Peyer's patch (tissue), 4 donors: ENCODE measurements around the gene ZFP1. TPM values are rescaled to one million over a fixed set of nuclear protein-coding genes. Genes with fewer than 3 reads are reported as not detected.

ENCODE experiments used
- DNase-seq, 3 donors: peaks; one replicate each; pipeline ENCODE4 v3.0.0-alpha.2; 2017 to 2019
- H3K27ac ChIP-seq, 4 donors: fragments of 200-600 bp; sonication (generic); one replicate each; pipeline ENCODE4 v1.5.1; 2016 to 2019
- H3K27me3 ChIP-seq, 2 donors: fragments of 200-600 bp; sonication (generic); one replicate each; pipeline ENCODE4 v1.5.1; 2019
- H3K36me3 ChIP-seq, 3 donors: fragments of 200-600 bp; sonication (generic); one replicate each; pipeline ENCODE4 v1.5.1; 2016 to 2019
- H3K4me1 ChIP-seq, 4 donors: fragments of 200-600 bp; sonication (generic); one replicate each; pipeline ENCODE4 v1.5.1; 2016 to 2019
- H3K4me3 ChIP-seq, 4 donors: fragments of 200-600 bp; sonication (generic); 1 replicate in 3 of 4; 2 replicates in 1 of 4; pipeline ENCODE4 v1.5.1; 2016 to 2019; ENCODE audit warnings: mild to moderate bottlenecking in 1 of 4
- H3K9me3 ChIP-seq, 4 donors: fragments of 200-600 bp; sonication (generic); one replicate each; pipeline ENCODE4 v1.5.1; 2016 to 2019; ENCODE audit warnings: mild to moderate bottlenecking in 1 of 4
- POLR2A ChIP-seq, 2 donors: fragments of 450-650 bp; IDR thresholded peaks; one replicate each; pipeline ENCODE4 v1.5.1; 2017; ENCODE audit warnings: antibody characterized with exemption in 2 of 2, mild to moderate bottlenecking in 2 of 2, moderate library complexity in 2 of 2
- total RNA-seq, 4 donors: library from RNA; depleted of rRNA; stranded (reverse); fragments of >200 nt; gene quantifications; one replicate each; pipeline ENCODE4 v1.1.0, GENCODE V29; 2016
- TF ChIP-seq, protein P1 (sequence below), 6 experiments: fragments of 450-650 bp in 4 of 6; fragments of 200-600 bp in 2 of 6; sonication (generic) in 1 of 6; IDR thresholded peaks; one replicate each; pipeline ENCODE4 v1.5.1; 2017 to 2019; ENCODE audit warnings: antibody characterized with exemption in 6 of 6, mild to moderate bottlenecking in 3 of 6, moderate library complexity in 1 of 6

ZFP1 gene
- total RNA-seq, 4 donors from 2014 or later, result 2.6 to 6.1 (median 4.9) TPM

DNA sequence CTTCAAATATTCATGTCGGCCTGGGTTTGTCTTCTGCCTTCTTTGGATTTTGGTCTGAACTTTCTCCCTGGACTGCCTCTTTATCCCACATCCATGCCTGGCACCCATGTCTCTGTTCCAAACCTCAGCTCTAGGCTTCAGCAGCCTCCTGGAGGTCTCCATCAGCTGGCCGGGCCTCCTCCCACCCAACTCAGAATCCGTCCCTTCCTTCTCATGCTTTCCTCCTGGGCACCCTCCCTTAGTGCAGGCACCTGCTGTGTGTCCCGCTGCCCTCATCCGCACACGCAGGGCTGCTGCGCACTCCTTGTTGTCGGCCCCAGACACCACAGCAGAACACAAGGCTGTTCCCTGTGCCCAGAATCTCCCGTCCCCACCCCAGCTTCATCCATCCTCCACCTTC lies 45.7 kb upstream of the ZFP1 start:
- no peak for TF ChIP-seq POLR2A (IDR thresholded peaks at IDR 0.05)
- TF ChIP-seq, protein P1, sequence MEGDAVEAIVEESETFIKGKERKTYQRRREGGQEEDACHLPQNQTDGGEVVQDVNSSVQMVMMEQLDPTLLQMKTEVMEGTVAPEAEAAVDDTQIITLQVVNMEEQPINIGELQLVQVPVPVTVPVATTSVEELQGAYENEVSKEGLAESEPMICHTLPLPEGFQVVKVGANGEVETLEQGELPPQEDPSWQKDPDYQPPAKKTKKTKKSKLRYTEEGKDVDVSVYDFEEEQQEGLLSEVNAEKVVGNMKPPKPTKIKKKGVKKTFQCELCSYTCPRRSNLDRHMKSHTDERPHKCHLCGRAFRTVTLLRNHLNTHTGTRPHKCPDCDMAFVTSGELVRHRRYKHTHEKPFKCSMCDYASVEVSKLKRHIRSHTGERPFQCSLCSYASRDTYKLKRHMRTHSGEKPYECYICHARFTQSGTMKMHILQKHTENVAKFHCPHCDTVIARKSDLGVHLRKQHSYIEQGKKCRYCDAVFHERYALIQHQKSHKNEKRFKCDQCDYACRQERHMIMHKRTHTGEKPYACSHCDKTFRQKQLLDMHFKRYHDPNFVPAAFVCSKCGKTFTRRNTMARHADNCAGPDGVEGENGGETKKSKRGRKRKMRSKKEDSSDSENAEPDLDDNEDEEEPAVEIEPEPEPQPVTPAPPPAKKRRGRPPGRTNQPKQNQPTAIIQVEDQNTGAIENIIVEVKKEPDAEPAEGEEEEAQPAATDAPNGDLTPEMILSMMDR (IDR thresholded peaks at IDR 0.05), result no peak

DNA sequence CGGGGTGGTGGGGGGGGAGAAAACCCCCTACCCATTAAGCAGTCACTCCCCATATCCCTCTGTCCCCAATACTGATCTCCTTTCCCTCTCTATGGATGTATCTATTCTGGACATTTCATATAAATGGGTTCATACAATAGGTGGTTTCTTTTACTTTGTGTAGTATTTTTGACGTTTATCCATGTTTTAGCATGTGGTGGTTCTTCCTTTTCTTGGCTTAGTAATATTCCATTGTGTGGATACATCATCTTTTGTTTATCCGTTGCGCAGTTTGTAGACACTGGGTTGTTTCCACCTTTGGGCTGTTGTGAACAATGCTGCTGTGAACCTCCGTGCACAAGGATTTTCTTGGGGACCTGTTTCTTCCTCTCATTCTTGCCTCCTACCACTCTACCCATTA lies 44.3 kb upstream of the ZFP1 start:
- Histone ChIP-seq H3K27me3 (no peaks in the 10 kb centered on the region), H3K4me3 (no peak overlapping the region), H3K27ac (peak overlapping the region in 1 of 4 donors; percentile 70), H3K9me3 (no peaks in the 10 kb centered on the region), H3K36me3 (no peaks in the 10 kb centered on the region), H3K4me1 (peaks cover 3 to 44% (median 7%) of the 10 kb centered on the region in 4 donors)
- TF ChIP-seq, protein P1 (IDR thresholded peaks at IDR 0.05), result no peak
- TF ChIP-seq POLR2A (IDR thresholded peaks at IDR 0.05), result no peak
- DNase-seq, result no peak

More for the DNA sequence above, 45.7 kb upstream of the ZFP1 start:
- H3K9me3 ChIP-seq, result no peaks in the 10 kb centered on the region
- DNase-seq, result no peak
- no peak overlapping the region for H3K4me3 ChIP-seq
- no peaks in the 10 kb centered on the region for H3K27me3 ChIP-seq
- no peak overlapping the region for H3K27ac ChIP-seq
- H3K36me3 ChIP-seq, result no peaks in the 10 kb centered on the region
- H3K4me1 ChIP-seq, result peaks cover 0 to 48% (median 3%) of the 10 kb centered on the region in 4 donors

DNA sequence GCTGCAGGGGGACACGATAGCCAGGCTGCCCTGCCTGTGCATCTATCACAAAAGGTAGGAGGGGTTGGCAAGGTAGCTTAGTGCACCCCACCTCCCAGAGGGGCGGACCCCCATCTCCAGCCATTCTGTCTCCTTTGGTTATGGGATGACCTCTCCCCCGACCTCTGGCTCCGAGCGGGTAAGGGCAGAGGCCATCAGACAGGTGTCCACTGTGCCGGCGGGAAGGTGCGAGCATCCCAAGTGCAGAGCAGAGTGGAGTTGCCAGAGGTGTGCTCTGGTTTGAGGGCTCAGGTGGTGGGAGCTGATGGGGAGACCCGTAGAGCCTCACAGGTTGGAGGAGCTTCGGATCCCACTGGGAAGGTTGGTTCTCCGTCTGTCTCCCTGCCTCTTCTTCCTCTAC lies 43.5 kb upstream of the ZFP1 start:
- Histone ChIP-seq H3K9me3 (no peaks in the 10 kb centered on the region), H3K27ac (peak overlapping the region in 3 of 4 donors; percentile 34 to 70 (median 55)), H3K27me3 (no peaks in the 10 kb centered on the region), H3K4me1 (peaks cover 7 to 44% (median 12%) of the 10 kb centered on the region in 4 donors), H3K4me3 (no peak overlapping the region), H3K36me3 (no peaks in the 10 kb centered on the region)
- TF ChIP-seq, protein P1 (IDR thresholded peaks at IDR 0.05), result no peak
- no peak for TF ChIP-seq POLR2A (IDR thresholded peaks at IDR 0.05)
- DNase-seq, result peak in 1 of 3 donors; percentile 38

DNA sequence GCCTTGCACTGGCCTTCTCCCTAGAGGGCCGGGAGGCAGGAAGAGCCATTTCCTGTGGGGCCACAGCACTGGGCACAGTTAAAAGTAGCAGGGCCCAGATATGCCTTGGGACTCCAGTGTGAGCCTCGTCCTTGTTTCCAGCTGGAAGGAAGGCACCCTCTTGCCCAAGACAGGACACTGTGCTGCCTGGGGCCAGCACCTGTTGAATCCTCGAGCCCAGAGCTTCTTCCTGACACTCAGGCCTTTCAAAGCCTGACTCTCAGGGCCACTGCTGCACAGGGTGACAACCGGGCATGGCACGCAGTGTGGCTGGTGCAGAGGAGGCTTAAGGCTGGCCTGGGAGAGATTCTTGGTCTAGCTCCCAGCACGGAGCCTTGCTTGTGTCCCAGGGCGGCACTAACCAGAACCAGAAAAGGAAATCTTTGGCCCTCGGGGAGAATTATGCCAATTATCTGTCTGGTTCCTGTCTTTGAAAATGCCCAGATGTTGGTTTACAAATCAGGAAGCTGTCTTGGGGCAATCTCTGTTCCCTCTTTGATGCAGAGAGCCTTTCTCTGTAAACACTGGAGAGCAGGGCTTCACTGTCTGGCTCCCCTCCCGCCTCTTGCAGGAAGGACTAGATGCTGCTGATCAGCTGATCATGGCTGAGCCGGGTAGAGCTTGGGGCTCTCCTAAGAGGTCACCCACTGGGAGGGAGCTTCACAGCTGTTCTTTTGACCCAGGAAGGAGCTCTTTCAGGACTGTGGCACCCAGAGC lies 42.8 kb upstream of the ZFP1 start:
- Histone ChIP-seq H3K36me3 (no peaks in the 10 kb centered on the region), H3K27me3 (no peaks in the 10 kb centered on the region), H3K4me1 (peaks cover 7 to 45% (median 13%) of the 10 kb centered on the region in 4 donors), H3K9me3 (no peaks in the 10 kb centered on the region), H3K27ac (peak overlapping the region in 3 of 4 donors; percentile 34 to 70 (median 55)), H3K4me3 (no peak overlapping the region)
- TF ChIP-seq, protein P1 (IDR thresholded peaks at IDR 0.05), result no peak
- no peak for TF ChIP-seq POLR2A (IDR thresholded peaks at IDR 0.05)
- peak in 1 of 3 donors; percentile 69 for DNase-seq

DNA sequence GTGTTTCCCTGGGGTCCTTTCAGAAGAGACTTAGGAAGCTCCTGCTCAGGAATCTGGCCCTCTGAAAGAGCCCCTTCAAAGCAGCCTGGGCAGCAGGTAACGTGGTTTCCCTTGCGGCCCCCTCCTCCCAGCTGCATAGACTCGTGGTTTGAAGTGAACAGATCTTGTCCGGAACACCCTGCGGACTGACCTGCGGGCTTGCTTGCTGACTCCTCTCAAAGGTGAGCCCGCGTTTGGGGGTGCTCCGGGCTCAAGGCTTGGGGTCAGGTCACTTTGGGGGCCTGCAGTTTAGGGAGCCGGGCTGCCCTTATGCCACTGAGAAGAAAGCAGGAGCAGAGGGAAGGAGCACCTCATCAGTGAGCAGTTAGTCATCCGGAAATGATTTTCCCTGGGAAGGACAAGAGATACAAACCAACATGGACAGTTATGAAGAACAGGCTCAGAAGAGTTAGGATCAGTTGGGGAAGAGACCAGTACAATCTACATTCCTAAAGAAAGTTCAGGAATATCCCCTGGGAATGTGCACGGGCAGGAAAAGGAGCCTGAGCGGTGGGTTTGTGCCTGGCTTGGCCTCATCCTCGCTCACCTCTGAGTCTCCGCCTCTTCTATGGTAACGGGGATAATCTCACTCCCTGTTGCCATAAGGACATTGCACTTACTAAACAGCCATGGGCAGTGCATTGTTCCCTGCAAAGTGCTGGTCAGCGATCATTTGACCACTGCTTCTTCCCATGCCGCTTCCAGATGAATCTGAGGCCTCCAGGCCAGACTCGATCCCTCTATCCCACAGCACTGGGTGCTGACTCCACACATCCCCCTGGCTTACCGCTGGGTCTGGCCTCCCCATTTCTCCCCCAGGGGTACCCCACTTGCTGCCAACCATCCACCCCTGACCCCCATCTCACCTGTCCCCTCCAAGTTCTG lies 41.7 kb upstream of the ZFP1 start:
- peak overlapping the region in 2 of 4 donors; percentile 8 to 70 for H3K27ac ChIP-seq
- DNase-seq, result peak in 1 of 3 donors; percentile 42
- TF ChIP-seq POLR2A (IDR thresholded peaks at IDR 0.05), result no peak
- TF ChIP-seq, protein P1 (IDR thresholded peaks at IDR 0.05), result no peak
- no peaks in the 10 kb centered on the region for H3K9me3 ChIP-seq
- no peaks in the 10 kb centered on the region for H3K27me3 ChIP-seq
- H3K4me1 ChIP-seq, result peaks cover 9 to 55% (median 15%) of the 10 kb centered on the region in 4 donors
- no peaks in the 10 kb centered on the region for H3K36me3 ChIP-seq
- no peak overlapping the region for H3K4me3 ChIP-seq
